DMS79 (cell line): ENCODE measurements around the gene DMKN.

ENCODE experiments used
- DNase-seq: peaks from one replicate; lab custom pipeline; 2025; lab: John Stamatoyannopoulos, UW

Gene DMKN

GRCh38 chr19:35525873-35526272, 12.4 kb upstream of the DMKN start:
- no peak for DNase-seq

GRCh38 chr19:35524181-35524837, 10.9 kb upstream of the DMKN start:
- no peak for DNase-seq

GRCh38 chr19:35522745-35523327, 9.4 kb upstream of the DMKN start:
- DNase-seq, result no peak

- no peak for DNase-seq
These were observed 7.8 kb upstream of the DMKN start for GRCh38 chr19:35521124-35521743.

- DNase-seq, result no peak
These were observed 5.8 kb upstream of the DMKN start for GRCh38 chr19:35519291-35519690.

- DNase-seq, result no peak
These were observed 4.9 kb upstream of the DMKN start for GRCh38 chr19:35518313-35518712.

- DNase-seq, result no peak
These were observed 3.9 kb upstream of the DMKN start for GRCh38 chr19:35517342-35517741.

GRCh38 chr19:35516310-35516709, 2.9 kb upstream of the DMKN start:
- no peak for DNase-seq

- DNase-seq, result no peak
These were observed 897 bp upstream of the DMKN start for GRCh38 chr19:35514282-35514809.

GRCh38 chr19:35512831-35513627, 420 bp downstream of the DMKN start:
- no peak for DNase-seq

- DNase-seq, result no peak
These were observed 2.1 kb downstream of the DMKN start for GRCh38 chr19:35511337-35511736.

GRCh38 chr19:35510626-35510964, 2.9 kb downstream of the DMKN start:
- no peak for DNase-seq

GRCh38 chr19:35509861-35510625, 3.4 kb downstream of the DMKN start:
- peak; percentile 81 for DNase-seq

- DNase-seq, result peak; percentile 35
These were observed 4.3 kb downstream of the DMKN start for GRCh38 chr19:35509018-35509652.

GRCh38 chr19:35508129-35508528, 5.3 kb downstream of the DMKN start:
- DNase-seq, result no peak

GRCh38 chr19:35507561-35507960, 5.9 kb downstream of the DMKN start:
- DNase-seq, result no peak

- no peak for DNase-seq
These were observed 7.4 kb downstream of the DMKN start for GRCh38 chr19:35506011-35506410.

GRCh38 chr19:35502751-35503150, 10.7 kb downstream of the DMKN start:
- no peak for DNase-seq

- DNase-seq, result no peak
These were observed 11.8 kb downstream of the DMKN start for GRCh38 chr19:35501684-35502083.

GRCh38 chr19:35500611-35501010, 12.8 kb downstream of the DMKN start:
- DNase-seq, result no peak

- DNase-seq, result no peak
These were observed 14.4 kb downstream of the DMKN start for GRCh38 chr19:35498984-35499527.
